Keratinocyte (primary cell): ENCODE data around the gene PPP1R3D. TPM values are rescaled to one million over a fixed set of nuclear protein-coding genes. Genes with fewer than 3 reads are reported as not detected.

ENCODE experiments used
- DNase-seq: peaks from one replicate; pipeline ENCODE4 v3.0.0-alpha.2; 2011; ENCODE audit warnings: low read depth, missing footprints, low spot score
- FAIRE-seq: peaks from 2 replicates; lab custom pipeline; 2011; peaks lifted over from hg19 to GRCh38; lab: Jason Lieb, UNC
- H2AFZ ChIP-seq: 2 replicates; pipeline ENCODE4 v1.6.0; 2012; ENCODE audit warnings: low read length, control low read depth, inconsistent platforms; ENCODE audit not compliant: control insufficient read depth
- H3K27ac ChIP-seq: 2 replicates; pipeline ENCODE4 v1.5.1; 2011; ENCODE audit warnings: low read length; ENCODE audit not compliant: control insufficient read depth, insufficient read depth
- H3K27me3 ChIP-seq: 3 replicates; pipeline ENCODE4 v1.6.0; 2011; ENCODE audit warnings: low read length; ENCODE audit not compliant: control insufficient read depth, insufficient read depth; ENCODE audit errors: extremely low read depth
- H3K36me3 ChIP-seq, 2 experiments: 2 replicates in 1 of 2; 3 replicates in 1 of 2; pipeline ENCODE4 v1.5.1; 2011; ENCODE audit warnings: low read length in 2 of 2, mild to moderate bottlenecking in 1 of 2; ENCODE audit not compliant: control insufficient read depth in 2 of 2, insufficient read depth in 2 of 2; ENCODE audit errors: extremely low read depth in 1 of 2
- H3K4me1 ChIP-seq: 3 replicates; pipeline ENCODE4 v1.5.1; 2011; ENCODE audit warnings: low read length; ENCODE audit not compliant: control insufficient read depth, insufficient read depth; ENCODE audit errors: extremely low read depth
- H3K4me2 ChIP-seq: 3 replicates; pipeline ENCODE4 v1.6.0; 2011; ENCODE audit warnings: low read depth, low read length; ENCODE audit not compliant: control insufficient read depth, insufficient read depth; ENCODE audit errors: extremely low read depth
- H3K4me3 ChIP-seq, 3 experiments: fragments of 200-600 bp in 1 of 3; sonication (generic) in 1 of 3; 2 replicates in 2 of 3; 3 replicates in 1 of 3; pipeline ENCODE4 v1.5.1; 2011 to 2016; ENCODE audit warnings: low read length in 3 of 3, mild to moderate bottlenecking in 3 of 3, control low read depth in 2 of 3, inconsistent platforms in 1 of 3, low read depth in 1 of 3, mixed read lengths in 1 of 3, mixed run types in 1 of 3, moderate library complexity in 1 of 3; ENCODE audit not compliant: control insufficient read depth in 2 of 3, insufficient read depth in 2 of 3; ENCODE audit errors: extremely low read depth in 1 of 3
- H3K79me2 ChIP-seq: 2 replicates; pipeline ENCODE4 v1.6.0; 2012; ENCODE audit warnings: low read length; ENCODE audit not compliant: control insufficient read depth, insufficient read depth
- H3K9ac ChIP-seq: 3 replicates; pipeline ENCODE4 v1.6.0; 2011; ENCODE audit warnings: low read length; ENCODE audit not compliant: control insufficient read depth, insufficient read depth; ENCODE audit errors: extremely low read depth
- H3K9me1 ChIP-seq: 3 replicates; pipeline ENCODE4 v1.6.0; 2011; ENCODE audit warnings: low read length; ENCODE audit not compliant: control insufficient read depth, insufficient read depth; ENCODE audit errors: extremely low read depth
- H3K9me3 ChIP-seq: 2 replicates; pipeline ENCODE4 v1.5.1; 2012; ENCODE audit warnings: low read depth, low read length; ENCODE audit not compliant: control insufficient read depth
- H4K20me1 ChIP-seq: 3 replicates; pipeline ENCODE4 v1.6.0; 2011; ENCODE audit warnings: low read length; ENCODE audit not compliant: control insufficient read depth, insufficient read depth; ENCODE audit errors: extremely low read depth
- EZH2 ChIP-seq: IDR thresholded peaks from one replicate; pipeline ENCODE4 v1.6.1; 2012; ENCODE audit warnings: inconsistent platforms, mild to moderate bottlenecking, low read length, moderate library complexity
- dilution Hi-C: fragments of 300-500 bp; cut with MboI; formaldehyde crosslinking; loops from one replicate; pipeline ENCODE4 v1.7.0; 2020; ENCODE audit warnings: low sequenced_read_pairs; ENCODE audit not compliant: extremely low pct_ligation_motif_present
- polyA plus RNA-seq, 5 experiments: library from polyadenylated mRNA; depleted of rRNA in 3 of 5; stranded (reverse) in 3 of 5; stranded (forward) in 1 of 5; unstranded in 1 of 5; fragments of >200 nt; gene quantifications; 1 replicate in 1 of 5; 2 replicates in 3 of 5; 3 replicates in 1 of 5; pipeline versions ENCODE4 v1.2.1 to v1.2.3, GENCODE V29; 2011 to 2012; ENCODE audit warnings: missing spikeins in 2 of 5, low read depth in 1 of 5, low replicate concordance in 1 of 5
- TF ChIP-seq, protein P1 (sequence below), 3 experiments: IDR thresholded peaks in 1 of 3; conservative IDR thresholded peaks in 1 of 3; optimal IDR thresholded peaks in 1 of 3; 2 replicates in 2 of 3; 3 replicates in 1 of 3; pipeline versions ENCODE3 to v1.5.1; 2011; ENCODE audit warnings: low read length in 3 of 3, mild to moderate bottlenecking in 3 of 3, moderate library complexity in 2 of 3, control low read depth in 1 of 3, inconsistent platforms in 1 of 3; ENCODE audit not compliant: insufficient read depth in 2 of 3; ENCODE audit errors: extremely low read depth in 1 of 3

PPP1R3D gene
- polyA plus RNA-seq, 1 donor (not counting 4 experiments of a cell fraction or from before 2014, with no cell fraction given), result 2.8 TPM

GRCh38 chr20:59948212-59948611 is 8.1 kb upstream of the PPP1R3D start:
- FAIRE-seq, result no peak
- no peak overlapping the region for H3K4me3 ChIP-seq
- peaks cover 7 to 9% of the 10 kb centered on the region in 2 experiments for H3K36me3 ChIP-seq
- no peaks in the 10 kb centered on the region for H3K9me3 ChIP-seq
- no peak overlapping the region for H3K9ac ChIP-seq
- TF ChIP-seq, protein P1, sequence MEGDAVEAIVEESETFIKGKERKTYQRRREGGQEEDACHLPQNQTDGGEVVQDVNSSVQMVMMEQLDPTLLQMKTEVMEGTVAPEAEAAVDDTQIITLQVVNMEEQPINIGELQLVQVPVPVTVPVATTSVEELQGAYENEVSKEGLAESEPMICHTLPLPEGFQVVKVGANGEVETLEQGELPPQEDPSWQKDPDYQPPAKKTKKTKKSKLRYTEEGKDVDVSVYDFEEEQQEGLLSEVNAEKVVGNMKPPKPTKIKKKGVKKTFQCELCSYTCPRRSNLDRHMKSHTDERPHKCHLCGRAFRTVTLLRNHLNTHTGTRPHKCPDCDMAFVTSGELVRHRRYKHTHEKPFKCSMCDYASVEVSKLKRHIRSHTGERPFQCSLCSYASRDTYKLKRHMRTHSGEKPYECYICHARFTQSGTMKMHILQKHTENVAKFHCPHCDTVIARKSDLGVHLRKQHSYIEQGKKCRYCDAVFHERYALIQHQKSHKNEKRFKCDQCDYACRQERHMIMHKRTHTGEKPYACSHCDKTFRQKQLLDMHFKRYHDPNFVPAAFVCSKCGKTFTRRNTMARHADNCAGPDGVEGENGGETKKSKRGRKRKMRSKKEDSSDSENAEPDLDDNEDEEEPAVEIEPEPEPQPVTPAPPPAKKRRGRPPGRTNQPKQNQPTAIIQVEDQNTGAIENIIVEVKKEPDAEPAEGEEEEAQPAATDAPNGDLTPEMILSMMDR (optimal IDR thresholded peaks at IDR 0.05 in 1 of 3, IDR thresholded peaks at IDR 0.05 in 1 of 3, conservative IDR thresholded peaks at IDR 0.05 in 1 of 3; ENCODE audit: extremely low read depth in 1 of 3, insufficient read depth in 2 of 3, low read length in 3 of 3), result no peak
- H4K20me1 ChIP-seq, result no peaks in the 10 kb centered on the region
- no peaks in the 10 kb centered on the region for H3K4me1 ChIP-seq
- H3K27ac ChIP-seq, result no peak overlapping the region
- no peak overlapping the region for H2AFZ ChIP-seq
- DNase-seq, result no peak
- no peaks in the 10 kb centered on the region for H3K9me1 ChIP-seq
- no peak overlapping the region for H3K4me2 ChIP-seq
- no peaks in the 10 kb centered on the region for H3K27me3 ChIP-seq
- no peaks in the 10 kb centered on the region for H3K79me2 ChIP-seq
- dilution Hi-C loops, result no loop called here

- no peaks in the 10 kb centered on the region for H3K9me3 ChIP-seq
- no peaks in the 10 kb centered on the region for H3K9me1 ChIP-seq
- no peak overlapping the region for H3K9ac ChIP-seq
- no peak for FAIRE-seq
- H4K20me1 ChIP-seq, result no peaks in the 10 kb centered on the region
- no peaks in the 10 kb centered on the region for H3K27me3 ChIP-seq
- dilution Hi-C loops, result no loop called here
- no peak overlapping the region for H2AFZ ChIP-seq
- H3K4me2 ChIP-seq, result no peak overlapping the region
- H3K4me3 ChIP-seq, result no peak overlapping the region
- peaks cover 7 to 9% of the 10 kb centered on the region in 2 experiments for H3K36me3 ChIP-seq
- H3K27ac ChIP-seq, result no peak overlapping the region
- H3K79me2 ChIP-seq, result no peaks in the 10 kb centered on the region
- no peak for DNase-seq
- TF ChIP-seq EZH2, result no peak
- H3K4me1 ChIP-seq, result no peaks in the 10 kb centered on the region
Measured at GRCh38 chr20:59947376-59947775, 7.3 kb upstream of the PPP1R3D start.

DNA sequence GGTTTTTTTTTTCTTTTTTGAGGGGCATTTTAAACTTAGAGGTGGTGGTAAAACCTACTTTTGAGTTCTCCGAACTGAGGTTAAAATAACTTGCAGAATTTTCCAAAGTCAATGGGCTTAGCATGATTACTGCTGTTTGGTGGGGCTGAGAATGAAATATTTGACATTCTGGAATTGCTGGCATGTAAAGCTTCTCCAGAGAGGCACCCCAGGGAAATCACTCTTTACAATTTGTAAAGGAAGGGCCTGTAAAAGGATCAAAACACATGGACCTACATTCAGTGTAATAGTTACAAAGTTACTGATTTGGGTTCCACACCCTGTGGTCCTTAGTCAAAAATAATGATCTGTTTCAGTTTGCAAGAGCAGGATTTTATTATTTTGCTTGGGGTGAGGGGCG is 5.6 kb upstream of the PPP1R3D start:
- H3K36me3 ChIP-seq, result peaks cover 7 to 9% of the 10 kb centered on the region in 2 experiments
- H3K27me3 ChIP-seq, result no peaks in the 10 kb centered on the region
- TF ChIP-seq, protein P1 (optimal IDR thresholded peaks at IDR 0.05 in 1 of 3, IDR thresholded peaks at IDR 0.05 in 1 of 3, conservative IDR thresholded peaks at IDR 0.05 in 1 of 3; ENCODE audit: extremely low read depth in 1 of 3, insufficient read depth in 2 of 3, low read length in 3 of 3), result no peak
- TF ChIP-seq EZH2, result no peak
- peaks cover 7% of the 10 kb centered on the region for H3K79me2 ChIP-seq
- no peak overlapping the region for H3K27ac ChIP-seq
- FAIRE-seq, result no peak
- dilution Hi-C loops, result no loop called here
- H2AFZ ChIP-seq, result no peak overlapping the region
- peaks cover 6% of the 10 kb centered on the region for H3K4me1 ChIP-seq
- no peaks in the 10 kb centered on the region for H4K20me1 ChIP-seq
- DNase-seq, result no peak
- no peak overlapping the region for H3K4me3 ChIP-seq
- H3K9me1 ChIP-seq, result no peaks in the 10 kb centered on the region
- H3K9me3 ChIP-seq, result no peaks in the 10 kb centered on the region
- H3K4me2 ChIP-seq, result peak overlapping the region; percentile 9
- H3K9ac ChIP-seq, result no peak overlapping the region
